C4-2B (cell line): Measurements from ENCODE around the gene ARL15.

Experiments used
- ZFX ChIP-seq: fragments of 450-650 bp; IDR thresholded peaks from 2 replicates; pipeline ENCODE4 v1.6.1; 2017
- TF ChIP-seq, protein P1 (sequence below): fragments of 450-650 bp; conservative IDR thresholded peaks from 2 replicates; pipeline ENCODE4 v1.5.1; 2017; ENCODE audit warnings: mild to moderate bottlenecking

DNA sequence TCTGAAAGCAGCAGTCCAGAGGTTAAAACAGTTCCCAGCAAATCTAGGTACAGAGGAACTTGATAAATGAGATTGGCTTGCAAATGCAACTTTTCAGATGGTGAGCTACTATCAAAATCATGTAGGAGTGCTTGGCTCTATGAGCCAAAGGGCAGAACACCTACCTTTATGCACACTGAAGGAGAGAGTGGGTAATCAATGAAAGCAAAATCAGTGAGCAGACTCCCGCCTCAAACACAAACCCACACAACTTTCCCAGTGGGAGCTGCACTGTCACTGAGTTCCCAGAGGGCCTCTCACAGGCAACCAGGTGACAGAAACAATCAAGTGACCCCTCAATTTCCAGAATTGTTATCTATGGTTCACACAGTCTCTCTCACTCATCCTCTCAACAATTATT, 8.5 kb downstream of the ARL15 start:
- TF ChIP-seq, protein P1, sequence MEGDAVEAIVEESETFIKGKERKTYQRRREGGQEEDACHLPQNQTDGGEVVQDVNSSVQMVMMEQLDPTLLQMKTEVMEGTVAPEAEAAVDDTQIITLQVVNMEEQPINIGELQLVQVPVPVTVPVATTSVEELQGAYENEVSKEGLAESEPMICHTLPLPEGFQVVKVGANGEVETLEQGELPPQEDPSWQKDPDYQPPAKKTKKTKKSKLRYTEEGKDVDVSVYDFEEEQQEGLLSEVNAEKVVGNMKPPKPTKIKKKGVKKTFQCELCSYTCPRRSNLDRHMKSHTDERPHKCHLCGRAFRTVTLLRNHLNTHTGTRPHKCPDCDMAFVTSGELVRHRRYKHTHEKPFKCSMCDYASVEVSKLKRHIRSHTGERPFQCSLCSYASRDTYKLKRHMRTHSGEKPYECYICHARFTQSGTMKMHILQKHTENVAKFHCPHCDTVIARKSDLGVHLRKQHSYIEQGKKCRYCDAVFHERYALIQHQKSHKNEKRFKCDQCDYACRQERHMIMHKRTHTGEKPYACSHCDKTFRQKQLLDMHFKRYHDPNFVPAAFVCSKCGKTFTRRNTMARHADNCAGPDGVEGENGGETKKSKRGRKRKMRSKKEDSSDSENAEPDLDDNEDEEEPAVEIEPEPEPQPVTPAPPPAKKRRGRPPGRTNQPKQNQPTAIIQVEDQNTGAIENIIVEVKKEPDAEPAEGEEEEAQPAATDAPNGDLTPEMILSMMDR: no peak
- TF ChIP-seq ZFX: no peak
